Measurements from ENCODE around the gene LAMC3.
A peak's percentile ranks its signal among the peaks of the same experiment; 100 is the strongest.

The LAMC3 gene

GRCh38 chr9:131008909-131009618 lies at the start of gene LAMC3:
TSS of gene LAMC3 (plus strand) at chr9:131009174. CDS start at chr9:131009215, 41 bp downstream.
- peak within 1 kb of the TSS; percentile 12 for H3K4me3 ChIP-seq (ENCODE audit: low read depth, low read length)
- CTCF ChIA-PET: interaction anchor here (1.0 kb wide), 1 partner anchor 11 kb away, joined by 3 read pairs; no protein-coding TSS in a partner anchor
- peak; percentile 25 for TF ChIP-seq CTCF (IDR thresholded peaks at IDR 0.05; ENCODE audit: insufficient read depth, low read length, missing control alignments)
- POLR2A ChIA-PET: no interaction called here
- DNase-seq (ENCODE audit: low read depth, low spot score): no peak

GRCh38 chr9:130959809-130960334 lies 49.1 kb upstream of the LAMC3 start:
- ChIA-PET POLR2A (no interaction called here), CTCF (no interaction called here)
- no peak for DNase-seq (ENCODE audit: low read depth, low spot score)
- no peak overlapping the region for H3K4me3 ChIP-seq (ENCODE audit: low read depth, low read length)
- no peak for TF ChIP-seq CTCF (IDR thresholded peaks at IDR 0.05; ENCODE audit: insufficient read depth, low read length, missing control alignments)

- TF ChIP-seq CTCF (IDR thresholded peaks at IDR 0.05; ENCODE audit: insufficient read depth, low read length, missing control alignments): no peak
- no peak overlapping the region for H3K4me3 ChIP-seq (ENCODE audit: low read depth, low read length)
- CTCF ChIA-PET: no interaction called here
- DNase-seq (ENCODE audit: low read depth, low spot score): no peak
- POLR2A ChIA-PET: no interaction called here
Observed at GRCh38 chr9:130960522-130961378, 48.2 kb upstream of the LAMC3 start.

- no peak for TF ChIP-seq CTCF (IDR thresholded peaks at IDR 0.05; ENCODE audit: insufficient read depth, low read length, missing control alignments)
- ChIA-PET POLR2A (no interaction called here), CTCF (interaction anchor here (0.7 to 1.2 kb wide), 4 partner anchors 21 to 95 kb away, joined by 3 to 5 read pairs (median 4); no protein-coding TSS in a partner anchor)
- DNase-seq (ENCODE audit: low read depth, low spot score): no peak
- no peak overlapping the region for H3K4me3 ChIP-seq (ENCODE audit: low read depth, low read length)
Observed at GRCh38 chr9:130961511-130962300, 47.3 kb upstream of the LAMC3 start.

GRCh38 chr9:130962418-130963316 lies 46.3 kb upstream of the LAMC3 start:
- no peak for TF ChIP-seq CTCF (IDR thresholded peaks at IDR 0.05; ENCODE audit: insufficient read depth, low read length, missing control alignments)
- CTCF ChIA-PET: interaction anchor here (0.7 to 1.2 kb wide), 5 partner anchors 19 to 94 kb away, joined by 3 to 5 read pairs (median 3); no protein-coding TSS in a partner anchor
- POLR2A ChIA-PET: no interaction called here
- DNase-seq (ENCODE audit: low read depth, low spot score): peak; percentile 83
- H3K4me3 ChIP-seq (ENCODE audit: low read depth, low read length): no peak overlapping the region
